Esophagus squamous epithelium (tissue), 4 donors: ENCODE results near the gene CST6.

Source experiments
- CTCF ChIP-seq, 6 experiments: fragments of 450-650 bp in 4 of 6; fragments of 200-600 bp in 2 of 6; sonication (generic) in 2 of 6; IDR thresholded peaks; one replicate each; pipeline ENCODE4 v1.5.1; 2016 to 2019; ENCODE audit warnings: antibody characterized with exemption in 6 of 6, mild to moderate bottlenecking in 4 of 6, moderate library complexity in 4 of 6
- POLR2A ChIP-seq, 4 donors: fragments of 450-650 bp; IDR thresholded peaks; one replicate each; pipeline ENCODE4 v1.6.1; 2017; ENCODE audit warnings: antibody characterized with exemption in 4 of 4, mild to moderate bottlenecking in 4 of 4, moderate library complexity in 3 of 4

DNA sequence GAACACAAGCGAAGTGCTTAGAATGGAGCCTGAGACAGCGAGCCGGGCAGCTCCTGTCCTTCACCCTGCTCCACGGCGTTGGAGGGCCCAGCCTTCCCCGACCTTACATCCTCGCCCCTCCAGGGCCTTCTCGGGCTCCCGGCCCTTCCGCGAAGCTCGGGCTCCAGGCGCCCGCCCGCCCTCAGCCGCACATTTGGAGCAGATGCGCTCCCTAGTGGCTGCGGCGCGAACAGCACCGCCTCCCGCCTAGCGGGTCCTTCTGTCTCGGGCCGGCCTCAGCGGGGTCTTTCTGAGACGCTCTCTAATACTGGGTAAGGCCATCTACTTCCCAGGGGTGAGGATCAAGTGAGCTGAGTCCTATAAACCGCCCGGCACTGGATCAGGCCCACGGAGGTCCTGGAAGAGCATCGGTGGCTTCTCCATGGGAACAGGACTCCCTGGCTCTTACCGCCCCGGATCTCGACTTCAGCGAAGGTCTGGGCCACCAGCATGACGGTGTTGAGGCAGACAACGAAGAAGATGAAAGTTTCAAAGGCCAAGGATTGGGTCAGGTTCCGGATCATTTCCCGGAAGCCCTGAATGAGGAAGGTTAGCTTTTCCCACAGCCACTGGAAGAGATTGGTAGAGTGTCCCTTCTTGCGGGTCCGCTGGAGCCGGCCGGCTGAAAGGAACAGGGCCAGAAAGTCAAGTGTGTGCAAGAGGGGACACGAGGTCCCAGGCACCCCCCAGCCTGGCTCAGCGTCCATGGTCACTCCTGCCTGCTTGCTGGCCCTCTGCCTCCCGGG is 10.8 kb downstream of the CST6 start:
- TF ChIP-seq CTCF (IDR thresholded peaks at IDR 0.05): peak; percentile 90 to 98 (median 95)
- no peak for TF ChIP-seq POLR2A (IDR thresholded peaks at IDR 0.05)
